ENCODE measurements around the gene POM121L12. TPM values are rescaled to one million over a fixed set of nuclear protein-coding genes. Genes with fewer than 3 reads are reported as not detected.

Gene POM121L12
- total RNA-seq, 1 donor from 2014 or later = not detected

DNA sequence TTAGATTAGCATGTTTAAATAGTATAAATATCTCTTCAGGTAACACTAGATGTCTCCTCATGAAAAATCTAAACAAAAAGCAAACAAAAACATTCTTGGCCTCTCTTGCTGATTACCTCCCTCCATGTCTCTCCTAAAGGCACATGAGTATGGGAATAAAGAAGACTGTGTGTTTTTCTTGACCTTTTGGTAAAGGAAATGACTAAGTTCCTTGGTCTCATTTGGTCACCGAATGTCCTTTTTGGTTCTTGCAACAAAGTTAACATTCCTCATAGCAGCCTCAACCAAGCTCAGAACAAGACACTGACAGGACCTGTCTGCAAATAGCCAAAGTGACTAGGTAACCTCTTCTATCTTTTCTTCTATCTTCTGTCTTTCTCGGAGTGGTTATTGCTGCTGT, 35.5 kb downstream of the POM121L12 start:
- no peak overlapping the region for H3K4me3 ChIP-seq (ENCODE audit: low read depth, low read length)
- no peaks in the 10 kb centered on the region for H3K27me3 ChIP-seq (ENCODE audit: control insufficient read depth, insufficient read depth, low read length)
- DNase-seq (ENCODE audit: low read depth) = no peak
- no peaks in the 10 kb centered on the region for H3K36me3 ChIP-seq (ENCODE audit: control insufficient read depth, insufficient read depth, low read length)
- TF ChIP-seq, protein P1, sequence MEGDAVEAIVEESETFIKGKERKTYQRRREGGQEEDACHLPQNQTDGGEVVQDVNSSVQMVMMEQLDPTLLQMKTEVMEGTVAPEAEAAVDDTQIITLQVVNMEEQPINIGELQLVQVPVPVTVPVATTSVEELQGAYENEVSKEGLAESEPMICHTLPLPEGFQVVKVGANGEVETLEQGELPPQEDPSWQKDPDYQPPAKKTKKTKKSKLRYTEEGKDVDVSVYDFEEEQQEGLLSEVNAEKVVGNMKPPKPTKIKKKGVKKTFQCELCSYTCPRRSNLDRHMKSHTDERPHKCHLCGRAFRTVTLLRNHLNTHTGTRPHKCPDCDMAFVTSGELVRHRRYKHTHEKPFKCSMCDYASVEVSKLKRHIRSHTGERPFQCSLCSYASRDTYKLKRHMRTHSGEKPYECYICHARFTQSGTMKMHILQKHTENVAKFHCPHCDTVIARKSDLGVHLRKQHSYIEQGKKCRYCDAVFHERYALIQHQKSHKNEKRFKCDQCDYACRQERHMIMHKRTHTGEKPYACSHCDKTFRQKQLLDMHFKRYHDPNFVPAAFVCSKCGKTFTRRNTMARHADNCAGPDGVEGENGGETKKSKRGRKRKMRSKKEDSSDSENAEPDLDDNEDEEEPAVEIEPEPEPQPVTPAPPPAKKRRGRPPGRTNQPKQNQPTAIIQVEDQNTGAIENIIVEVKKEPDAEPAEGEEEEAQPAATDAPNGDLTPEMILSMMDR (IDR thresholded peaks at IDR 0.05; ENCODE audit: insufficient read depth, low read length, poor library complexity, severe bottlenecking) = no peak
